ENCODE measurements around the gene CARD14. TPM values are rescaled to one million over a fixed set of nuclear protein-coding genes. Genes with fewer than 3 reads are reported as not detected.

CARD14 gene
- total and polyA plus RNA-seq, 2 of the 13 experiments (the other 11 are each of a cell fraction or from before 2014, with no cell fraction given) = 0.11 TPM; not detected in 1

DNA sequence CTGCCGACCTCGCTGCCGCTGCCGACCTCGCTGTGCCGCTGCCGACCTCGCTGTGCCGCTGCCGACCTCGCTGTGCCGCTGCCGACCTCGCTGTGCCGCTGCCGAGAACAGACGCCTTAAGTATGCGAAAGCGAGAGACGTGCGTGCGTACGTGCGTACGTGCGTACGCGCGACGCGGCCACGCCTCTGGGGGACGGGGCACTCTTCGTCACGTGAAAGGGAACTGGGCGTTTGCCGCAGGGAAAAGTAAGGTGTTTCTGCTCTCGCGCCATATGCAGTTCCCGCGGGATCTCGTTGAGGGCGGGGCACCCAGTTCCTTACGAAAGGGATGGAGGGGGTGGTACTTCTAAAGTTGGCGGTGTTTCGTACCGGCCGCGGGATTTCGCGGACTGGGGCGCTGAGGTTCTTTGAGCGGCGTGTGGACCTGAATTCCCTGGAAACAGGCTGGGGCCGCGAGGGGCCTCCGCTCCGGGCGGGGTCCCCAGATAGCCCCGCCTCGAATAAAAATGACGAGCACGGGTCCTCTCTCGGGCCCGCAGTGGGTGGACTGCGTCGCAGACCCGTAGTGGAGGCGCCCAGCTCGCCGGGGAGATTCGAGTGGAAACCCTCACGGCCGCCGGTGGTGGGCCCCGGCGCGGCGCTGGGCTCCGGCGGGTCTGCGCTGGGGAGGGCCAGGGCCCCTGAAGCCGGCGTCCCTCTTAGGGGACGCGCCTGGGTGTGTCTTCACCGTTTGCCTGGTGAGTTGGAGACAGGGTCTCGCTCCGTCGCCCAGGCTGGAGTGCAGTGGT, 22.6 kb upstream of the CARD14 start, which contains the start of gene EIF4A3 (continued):
- TF ChIP-seq, protein P1, sequence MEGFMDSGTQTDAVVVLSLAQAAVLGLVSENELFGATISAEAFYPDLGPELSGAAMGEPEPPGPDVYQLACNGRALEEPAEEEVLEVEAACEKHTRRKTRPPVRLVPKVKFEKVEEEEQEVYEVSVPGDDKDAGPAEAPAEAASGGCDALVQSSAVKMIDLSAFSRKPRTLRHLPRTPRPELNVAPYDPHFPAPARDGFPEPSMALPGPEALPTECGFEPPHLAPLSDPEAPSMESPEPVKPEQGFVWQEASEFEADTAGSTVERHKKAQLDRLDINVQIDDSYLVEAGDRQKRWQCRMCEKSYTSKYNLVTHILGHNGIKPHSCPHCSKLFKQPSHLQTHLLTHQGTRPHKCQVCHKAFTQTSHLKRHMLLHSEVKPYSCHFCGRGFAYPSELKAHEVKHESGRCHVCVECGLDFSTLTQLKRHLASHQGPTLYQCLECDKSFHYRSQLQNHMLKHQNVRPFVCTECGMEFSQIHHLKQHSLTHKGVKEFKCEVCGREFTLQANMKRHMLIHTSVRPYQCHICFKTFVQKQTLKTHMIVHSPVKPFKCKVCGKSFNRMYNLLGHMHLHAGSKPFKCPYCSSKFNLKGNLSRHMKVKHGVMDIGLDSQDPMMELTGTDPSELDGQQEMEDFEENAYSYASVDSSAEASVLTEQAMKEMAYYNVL (CRISPR knock-in tag; IDR thresholded peaks at IDR 0.05; ENCODE audit: borderline replicate concordance) = no peak; the same call in 1 of the 2 replicates
- TF ChIP-seq ZNF792 (CRISPR knock-in tag; IDR thresholded peaks at IDR 0.05) = peak; percentile 82
- peak; percentile 94 for TF ChIP-seq TBX2 (CRISPR knock-in tag; IDR thresholded peaks at IDR 0.05; ENCODE audit: borderline replicate concordance)
- peak; percentile 98 for TF ChIP-seq ZNF768 (CRISPR knock-in tag; IDR thresholded peaks at IDR 0.05)
- no peak for TF ChIP-seq ZNF496 (CRISPR knock-in tag; IDR thresholded peaks at IDR 0.05; ENCODE audit: insufficient replicate concordance)
- TF ChIP-seq TRIM24 (CRISPR knock-in tag; IDR thresholded peaks at IDR 0.05) = no peak
- TF ChIP-seq ZNF773 (CRISPR knock-in tag; IDR thresholded peaks at IDR 0.05; ENCODE audit: borderline replicate concordance) = no peak
- peak; percentile 32 for TF ChIP-seq ZEB1 (IDR thresholded peaks at IDR 0.05; ENCODE audit: insufficient replicate concordance, low read depth)
- TF ChIP-seq ZNF292 (CRISPR knock-in tag; IDR thresholded peaks at IDR 0.05; ENCODE audit: borderline replicate concordance, low read depth) = peak; percentile 50; the same call in 1 of the 2 replicates
- peak; percentile 92 for TF ChIP-seq FOXC1 (CRISPR knock-in tag; IDR thresholded peaks at IDR 0.05; ENCODE audit: borderline replicate concordance)
- TF ChIP-seq NR3C1 (CRISPR knock-in tag; IDR thresholded peaks at IDR 0.05) = no peak
- peak; percentile 86 for TF ChIP-seq ZFP36L1 (CRISPR knock-in tag; IDR thresholded peaks at IDR 0.05)
- TF ChIP-seq DR1 (CRISPR knock-in tag; IDR thresholded peaks at IDR 0.05) = peak; percentile 100
- 0 out of 2 replicates have a peak, but pooled peaks have one; percentile 25 for TF ChIP-seq RCOR2 (CRISPR knock-in tag; IDR thresholded peaks at IDR 0.05)
- TF ChIP-seq ZIK1 (CRISPR knock-in tag; IDR thresholded peaks at IDR 0.05; ENCODE audit: borderline replicate concordance, low read depth) = peak; percentile 98
- TF ChIP-seq ZNF546 (CRISPR knock-in tag; conservative IDR thresholded peaks at IDR 0.05) = peak; percentile 89
- TF ChIP-seq ELF1 (CRISPR knock-in tag; IDR thresholded peaks at IDR 0.05) = peak; percentile 75; the same call in 1 of the 2 replicates
- peak; percentile 82 for TF ChIP-seq ESRRA (CRISPR knock-in tag; IDR thresholded peaks at IDR 0.05; ENCODE audit: low read depth)
- TF ChIP-seq, protein P2, sequence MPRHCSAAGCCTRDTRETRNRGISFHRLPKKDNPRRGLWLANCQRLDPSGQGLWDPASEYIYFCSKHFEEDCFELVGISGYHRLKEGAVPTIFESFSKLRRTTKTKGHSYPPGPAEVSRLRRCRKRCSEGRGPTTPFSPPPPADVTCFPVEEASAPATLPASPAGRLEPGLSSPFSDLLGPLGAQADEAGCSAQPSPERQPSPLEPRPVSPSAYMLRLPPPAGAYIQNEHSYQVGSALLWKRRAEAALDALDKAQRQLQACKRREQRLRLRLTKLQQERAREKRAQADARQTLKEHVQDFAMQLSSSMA (CRISPR knock-in tag; IDR thresholded peaks at IDR 0.05) = no peak; the same call in 1 of the 2 replicates
- peak; percentile 44; the same call in 1 of the 2 replicates for TF ChIP-seq GPN1 (CRISPR knock-in tag; IDR thresholded peaks at IDR 0.05; ENCODE audit: borderline replicate concordance)
- TF ChIP-seq ATRX (CRISPR knock-in tag; IDR thresholded peaks at IDR 0.05; ENCODE audit: borderline replicate concordance) = no peak
- TF ChIP-seq, protein P3, sequence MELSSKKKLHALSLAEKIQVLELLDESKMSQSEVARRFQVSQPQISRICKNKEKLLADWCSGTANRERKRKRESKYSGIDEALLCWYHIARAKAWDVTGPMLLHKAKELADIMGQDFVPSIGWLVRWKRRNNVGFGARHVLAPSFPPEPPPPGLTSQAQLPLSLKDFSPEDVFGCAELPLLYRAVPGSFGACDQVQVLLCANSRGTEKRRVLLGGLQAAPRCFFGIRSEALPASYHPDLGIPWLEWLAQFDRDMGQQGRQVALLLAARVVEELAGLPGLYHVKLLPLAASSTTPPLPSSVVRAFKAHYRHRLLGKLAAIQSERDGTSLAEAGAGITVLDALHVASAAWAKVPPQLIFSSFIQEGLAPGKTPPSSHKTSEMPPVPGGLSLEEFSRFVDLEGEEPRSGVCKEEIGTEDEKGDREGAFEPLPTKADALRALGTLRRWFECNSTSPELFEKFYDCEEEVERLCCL (CRISPR knock-in tag; IDR thresholded peaks at IDR 0.05; ENCODE audit: borderline replicate concordance) = peak; percentile 84
- TF ChIP-seq KDM3A (CRISPR knock-in tag; IDR thresholded peaks at IDR 0.05; ENCODE audit: low read depth) = peak; percentile 29; the same call in 1 of the 2 replicates
- TF ChIP-seq STAT5B (CRISPR knock-in tag; IDR thresholded peaks at IDR 0.05) = no peak; the same call in 1 of the 2 replicates
- peak; percentile 74; the same call in 1 of the 2 replicates for TF ChIP-seq ZFP62 (CRISPR knock-in tag; IDR thresholded peaks at IDR 0.05)
- TF ChIP-seq ZNF766 (CRISPR knock-in tag; IDR thresholded peaks at IDR 0.05; ENCODE audit: borderline replicate concordance) = no peak
- TF ChIP-seq KMT2B (CRISPR knock-in tag; IDR thresholded peaks at IDR 0.05) = peak; percentile 85
